Stimulated activated CD8-positive, alpha-beta memory T cell treated with anti-CD3 and anti-CD28 coated beads, Interleukin-4, amount 100 ng/mL, for 1 hour (primary cell): ENCODE data around the gene ADAMTSL3.

ENCODE experiments used
- DNase-seq, 2 donors: peaks; one replicate each; pipeline ENCODE4 v3.0.0-alpha.2; 2020; ENCODE audit warnings: low read depth in 2 of 2, low spot score in 1 of 2

The ADAMTSL3 gene

GRCh38 chr15:83654379-83655236 lies 685 bp downstream of the ADAMTSL3 start:
- DNase-seq, result no peak

GRCh38 chr15:83655237-83655616 lies 1.3 kb downstream of the ADAMTSL3 start:
- no peak for DNase-seq

GRCh38 chr15:83656192-83656591 lies 2.3 kb downstream of the ADAMTSL3 start:
- DNase-seq, result no peak

DNA sequence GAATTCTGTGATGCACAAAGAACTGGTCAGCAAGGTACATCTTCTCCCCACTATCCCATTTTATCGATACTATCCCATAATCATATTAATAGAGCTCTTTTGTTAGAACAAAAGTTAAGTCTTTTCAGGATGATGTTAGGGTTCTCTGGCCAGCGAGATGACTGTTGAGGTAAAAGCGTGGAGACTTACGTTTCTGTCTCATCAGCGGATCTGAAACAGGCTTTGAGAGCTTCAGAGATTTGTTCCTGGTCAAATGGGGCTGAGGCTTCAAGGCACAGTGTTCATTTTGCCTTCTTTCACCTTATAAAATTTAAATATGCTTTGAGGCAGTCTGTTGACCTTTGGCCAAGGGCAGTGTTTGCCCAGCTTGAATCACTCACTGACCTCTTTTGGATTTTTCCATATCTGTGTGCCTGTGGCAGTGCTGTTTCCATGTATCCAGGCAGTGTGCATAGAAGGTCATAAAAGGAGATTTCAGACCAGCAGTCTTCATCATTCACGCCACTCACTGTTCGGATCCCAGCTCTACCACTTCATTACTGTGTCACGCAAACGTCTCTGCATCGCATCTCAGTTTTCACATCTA lies 3.1 kb downstream of the ADAMTSL3 start:
- no peak for DNase-seq

GRCh38 chr15:83657549-83657948 lies 3.6 kb downstream of the ADAMTSL3 start:
- DNase-seq, result no peak

DNA sequence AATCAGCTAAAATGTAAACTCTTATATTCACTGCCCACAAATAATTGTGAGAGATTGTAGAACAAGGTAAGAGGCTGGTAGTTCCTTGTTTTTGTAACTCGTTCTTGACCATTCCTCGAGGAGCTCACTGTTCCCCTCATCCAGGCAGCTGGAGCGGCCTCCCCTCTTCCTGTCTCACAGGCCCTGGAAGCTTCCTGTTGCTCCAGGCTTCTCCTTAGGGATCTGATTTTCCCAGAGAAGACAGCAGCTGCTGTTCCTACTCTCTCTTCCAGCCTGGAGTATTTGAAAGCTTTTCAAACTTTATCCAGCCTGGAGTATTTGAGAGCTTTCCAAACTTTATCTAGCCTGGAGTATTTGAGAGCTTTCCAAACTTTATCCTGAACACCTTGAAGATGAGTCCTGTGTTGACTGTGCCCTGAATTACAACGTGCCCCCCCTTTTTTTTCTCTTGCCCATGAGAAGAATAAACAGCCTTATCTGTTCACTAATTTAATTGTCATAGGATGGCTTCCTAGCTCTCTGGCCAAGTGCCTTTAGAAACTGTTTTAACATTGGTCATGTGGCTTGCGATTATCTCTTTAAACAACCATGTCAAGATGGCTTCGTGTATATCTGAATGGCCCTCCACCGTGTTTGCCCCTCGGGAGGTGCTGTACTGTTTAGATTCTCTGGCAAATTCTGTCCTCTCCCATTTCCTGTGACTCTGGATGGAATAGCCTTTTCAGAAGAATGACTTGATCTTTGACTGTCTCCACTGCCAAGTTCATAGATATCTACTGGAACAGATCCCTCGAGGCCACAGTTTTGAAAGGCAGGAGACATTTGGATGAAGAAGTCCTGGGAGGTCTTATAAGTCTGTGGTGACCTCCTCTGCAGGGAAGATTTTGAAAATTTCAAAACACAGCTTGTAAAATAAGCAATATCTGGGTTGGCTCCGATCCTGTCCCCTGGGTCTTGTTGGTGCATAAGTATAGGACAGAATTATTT lies 4.8 kb downstream of the ADAMTSL3 start:
- no peak for DNase-seq

GRCh38 chr15:83659417-83659812 lies 5.5 kb downstream of the ADAMTSL3 start:
- DNase-seq, result no peak

DNA sequence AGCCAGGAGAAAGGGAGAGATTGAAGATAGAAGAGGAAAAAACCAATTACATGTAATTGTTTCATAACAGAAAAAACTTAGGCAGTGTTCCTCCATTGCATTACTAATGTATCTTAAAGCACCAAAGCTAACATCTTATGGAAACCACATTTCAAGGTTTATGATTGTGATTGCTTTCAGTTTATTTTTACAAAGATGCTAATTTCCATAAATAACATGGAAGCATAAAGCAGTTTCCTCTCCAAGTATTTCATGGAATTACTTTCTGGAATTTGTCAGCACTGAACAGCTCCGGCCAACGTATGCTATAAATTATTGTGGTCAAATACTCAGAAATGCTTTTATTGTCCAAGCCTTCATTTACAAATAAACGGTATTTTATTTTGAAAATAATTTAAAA lies 11.6 kb downstream of the ADAMTSL3 start:
- no peak for DNase-seq

DNA sequence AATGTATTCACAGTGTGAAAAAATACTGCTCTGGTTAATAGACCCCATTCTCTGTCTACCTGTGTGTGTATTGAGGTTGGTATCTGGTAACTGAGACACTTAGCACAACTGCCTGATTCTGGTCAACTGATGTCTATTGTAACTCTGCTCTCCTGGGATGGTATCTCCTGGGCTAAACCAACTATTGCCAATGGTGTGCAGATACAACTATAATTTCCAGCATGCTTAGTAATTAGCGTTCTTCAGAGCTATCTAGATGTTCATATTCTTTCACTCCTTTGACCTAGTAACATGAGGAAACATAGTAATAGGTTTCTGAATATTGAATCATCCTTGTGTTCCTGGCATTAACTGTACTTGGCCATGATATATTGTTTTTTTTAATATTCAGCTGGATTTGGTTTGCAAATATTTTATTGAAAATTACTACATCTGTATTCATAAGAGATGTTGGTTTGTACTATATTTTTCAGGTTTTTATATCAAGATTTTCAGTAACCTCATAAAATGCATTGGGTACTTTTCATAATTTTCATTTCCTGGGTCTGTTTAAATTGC lies 16.8 kb downstream of the ADAMTSL3 start:
- no peak for DNase-seq

GRCh38 chr15:83671603-83672002 lies 17.7 kb downstream of the ADAMTSL3 start:
- DNase-seq, result no peak

GRCh38 chr15:83673385-83673784 lies 19.5 kb downstream of the ADAMTSL3 start:
- no peak for DNase-seq

DNA sequence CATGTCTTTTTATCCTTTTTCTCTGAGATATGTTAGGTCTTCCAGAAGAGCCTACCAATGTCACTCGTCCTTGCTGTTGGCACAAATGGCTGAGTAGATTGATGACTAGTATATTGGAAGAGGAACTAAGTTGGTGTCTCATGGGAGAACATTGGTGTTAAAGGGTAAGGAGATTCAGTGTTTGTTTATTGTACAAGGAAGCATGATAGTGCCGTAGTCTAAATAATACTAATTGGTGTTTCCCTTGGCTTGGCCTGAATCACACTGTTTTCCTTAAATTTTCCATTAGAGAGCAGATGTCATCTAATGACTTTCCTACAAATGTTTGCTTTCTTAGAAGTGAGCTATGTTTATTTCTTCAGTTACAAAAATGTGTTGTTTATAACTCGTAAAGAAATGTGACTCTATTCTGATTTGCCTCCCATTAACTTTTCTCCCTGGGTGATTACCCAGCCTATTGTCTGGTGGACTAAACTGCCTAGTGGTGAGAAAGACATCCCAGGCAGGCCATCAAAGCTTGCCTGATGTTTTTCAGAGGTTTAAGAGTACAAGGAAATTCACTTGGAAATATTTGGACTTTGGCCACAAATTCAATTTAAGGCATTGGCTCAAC lies 28.7 kb downstream of the ADAMTSL3 start:
- DNase-seq, result no peak

GRCh38 chr15:83685916-83686332 lies 32.0 kb downstream of the ADAMTSL3 start:
- DNase-seq, result no peak

- DNase-seq, result no peak
Measured at GRCh38 chr15:83688201-83688600, 34.3 kb downstream of the ADAMTSL3 start.

DNA sequence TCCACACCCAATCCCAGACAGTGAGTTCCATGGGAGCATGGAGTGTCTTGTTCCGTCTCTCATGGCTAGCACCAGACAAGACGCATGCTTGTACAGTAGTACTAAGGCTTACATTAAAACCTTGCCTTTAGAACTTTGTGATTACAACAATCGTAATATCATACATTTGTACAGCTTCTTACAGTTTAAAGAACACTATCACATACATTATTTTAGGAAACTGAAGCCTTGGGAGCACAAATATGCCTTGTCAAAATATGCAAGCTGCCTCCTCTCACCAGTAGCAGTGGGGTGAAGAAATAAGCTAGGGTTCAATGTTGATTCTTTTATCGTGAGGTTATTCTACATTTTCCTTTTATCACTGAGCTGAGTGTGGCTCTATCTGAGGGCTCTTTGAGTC lies 36.8 kb downstream of the ADAMTSL3 start:
- no peak for DNase-seq

- no peak for DNase-seq
Measured at GRCh38 chr15:83692746-83693581, 39.0 kb downstream of the ADAMTSL3 start.

DNA sequence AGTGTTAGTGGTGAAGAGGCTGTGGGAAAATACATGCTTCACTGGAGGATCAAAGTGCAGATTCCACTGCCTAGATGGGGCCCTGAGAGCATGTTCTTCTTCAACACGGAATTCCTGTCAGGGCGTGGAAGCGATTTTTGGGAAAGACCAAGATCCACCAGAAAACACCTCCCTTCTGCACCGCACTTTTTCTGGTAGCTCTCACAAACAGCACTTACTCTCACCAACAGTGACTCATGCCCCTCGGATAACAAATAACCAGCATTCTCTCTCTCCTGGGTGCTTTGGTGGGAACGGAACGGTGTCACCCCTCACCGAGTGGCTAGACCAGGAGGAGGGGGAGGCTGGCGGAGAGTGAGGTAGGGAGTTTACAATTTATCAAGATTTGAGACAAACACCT lies 40.1 kb downstream of the ADAMTSL3 start:
- no peak for DNase-seq

DNA sequence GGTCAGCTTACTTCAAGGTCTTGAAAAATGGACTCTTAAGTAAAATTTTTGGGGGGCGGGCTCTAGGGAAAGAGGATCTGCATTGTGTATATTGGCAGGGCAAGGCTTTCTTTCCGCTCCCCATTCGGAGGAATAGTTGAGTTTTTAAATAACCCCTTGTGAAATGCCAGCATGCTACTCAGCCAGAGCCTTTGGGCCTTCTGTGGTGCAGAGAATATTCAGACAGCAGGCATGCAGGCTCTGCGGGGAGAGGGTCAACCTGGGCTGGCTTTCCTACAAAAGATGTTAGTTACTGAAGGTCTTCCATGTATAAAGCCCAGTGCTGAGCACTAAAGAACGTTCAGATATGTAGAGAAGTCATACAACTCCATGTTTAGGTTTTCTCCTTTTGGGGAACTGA lies 40.6 kb downstream of the ADAMTSL3 start:
- DNase-seq, result no peak

- DNase-seq, result no peak
Measured at GRCh38 chr15:83695246-83695645, 41.3 kb downstream of the ADAMTSL3 start.

DNA sequence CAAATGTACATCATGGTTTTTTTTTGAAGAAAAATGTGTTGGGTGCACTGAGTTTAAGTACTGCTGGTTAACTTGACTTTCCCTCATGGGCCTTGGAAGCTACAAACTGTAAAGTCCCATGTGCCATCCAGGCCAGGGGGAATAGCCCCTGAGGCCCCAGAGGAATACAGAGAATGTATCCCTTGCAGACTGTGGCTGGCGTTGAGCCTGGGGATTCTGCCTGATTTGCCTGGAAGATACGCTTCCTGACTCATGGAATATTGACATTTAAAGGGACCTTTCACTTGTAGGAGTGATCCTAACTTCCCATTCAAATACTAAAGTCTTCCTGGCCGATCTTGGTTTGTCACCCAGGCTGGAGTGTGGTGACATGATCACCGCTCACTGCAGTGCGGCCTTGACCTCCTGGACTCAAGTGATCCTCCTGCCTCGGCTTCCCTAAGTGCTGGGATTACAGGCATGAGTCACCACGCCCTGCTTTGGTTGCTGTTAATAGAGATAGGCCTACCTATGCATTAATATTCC lies 42.0 kb downstream of the ADAMTSL3 start:
- DNase-seq, result no peak
